ENCODE measurements around the gene FCAMR.

- TF ChIP-seq CTCF (IDR thresholded peaks at IDR 0.05) (no peak), ESRRA (CRISPR knock-in tag; IDR thresholded peaks at IDR 0.05; ENCODE audit: borderline replicate concordance) (no peak), STAT6 (CRISPR knock-in tag; conservative IDR thresholded peaks at IDR 0.05; ENCODE audit: low read depth) (no peak), ZNF263 (CRISPR knock-in tag; IDR thresholded peaks at IDR 0.05; ENCODE audit: low read depth) (no peak), USF2 (CRISPR knock-in tag; IDR thresholded peaks at IDR 0.05) (no peak), CBFB (CRISPR knock-in tag; IDR thresholded peaks at IDR 0.05; ENCODE audit: low read depth) (no peak), GABPB1 (CRISPR knock-in tag; IDR thresholded peaks at IDR 0.05) (no peak), CREM (CRISPR knock-in tag; IDR thresholded peaks at IDR 0.05) (no peak), HMGXB4 (CRISPR knock-in tag; IDR thresholded peaks at IDR 0.05) (no peak), TP53 (CRISPR knock-in tag; IDR thresholded peaks at IDR 0.05) (no peak), E2F4 (CRISPR knock-in tag; IDR thresholded peaks at IDR 0.05; ENCODE audit: borderline replicate concordance, low read depth) (no peak), PREB (CRISPR knock-in tag; IDR thresholded peaks at IDR 0.05; ENCODE audit: borderline replicate concordance) (no peak), NFE2L1 (CRISPR knock-in tag; IDR thresholded peaks at IDR 0.05) (no peak)
These were observed 23.0 kb downstream of the FCAMR start for GRCh38 chr1:206947255-206947654.

All from WTC11 (cell line).